GM12801 (cell line): ENCODE data around the gene BEST1.

Experiments
- TF ChIP-seq, protein P1 (sequence below): IDR thresholded peaks from one replicate; pipeline ENCODE4 v1.5.1; 2011; ENCODE audit warnings: control low read depth; ENCODE audit not compliant: insufficient read length; ENCODE audit errors: extremely low read depth

Gene BEST1

DNA sequence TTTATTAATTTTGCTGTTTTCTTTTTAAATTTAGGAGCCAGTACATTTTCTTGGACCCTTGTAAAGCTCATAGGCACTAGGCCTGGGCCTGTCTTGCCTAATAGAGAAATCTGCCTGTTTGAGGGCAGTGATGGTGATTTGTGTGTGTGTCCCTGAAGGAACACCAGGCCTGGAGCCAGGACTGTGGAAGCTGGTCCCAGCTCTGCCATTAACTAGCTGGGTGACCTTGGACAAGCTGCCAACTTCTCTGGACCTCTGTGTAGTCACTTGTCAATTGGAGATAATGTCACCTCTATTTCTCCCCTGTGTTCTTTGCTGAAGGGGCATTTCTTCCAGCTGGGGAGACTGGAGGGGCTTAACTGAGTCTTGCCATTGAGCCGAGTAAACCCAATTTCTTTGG is 33.3 kb downstream of the BEST1 start:
- TF ChIP-seq, protein P1, sequence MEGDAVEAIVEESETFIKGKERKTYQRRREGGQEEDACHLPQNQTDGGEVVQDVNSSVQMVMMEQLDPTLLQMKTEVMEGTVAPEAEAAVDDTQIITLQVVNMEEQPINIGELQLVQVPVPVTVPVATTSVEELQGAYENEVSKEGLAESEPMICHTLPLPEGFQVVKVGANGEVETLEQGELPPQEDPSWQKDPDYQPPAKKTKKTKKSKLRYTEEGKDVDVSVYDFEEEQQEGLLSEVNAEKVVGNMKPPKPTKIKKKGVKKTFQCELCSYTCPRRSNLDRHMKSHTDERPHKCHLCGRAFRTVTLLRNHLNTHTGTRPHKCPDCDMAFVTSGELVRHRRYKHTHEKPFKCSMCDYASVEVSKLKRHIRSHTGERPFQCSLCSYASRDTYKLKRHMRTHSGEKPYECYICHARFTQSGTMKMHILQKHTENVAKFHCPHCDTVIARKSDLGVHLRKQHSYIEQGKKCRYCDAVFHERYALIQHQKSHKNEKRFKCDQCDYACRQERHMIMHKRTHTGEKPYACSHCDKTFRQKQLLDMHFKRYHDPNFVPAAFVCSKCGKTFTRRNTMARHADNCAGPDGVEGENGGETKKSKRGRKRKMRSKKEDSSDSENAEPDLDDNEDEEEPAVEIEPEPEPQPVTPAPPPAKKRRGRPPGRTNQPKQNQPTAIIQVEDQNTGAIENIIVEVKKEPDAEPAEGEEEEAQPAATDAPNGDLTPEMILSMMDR, result no peak

DNA sequence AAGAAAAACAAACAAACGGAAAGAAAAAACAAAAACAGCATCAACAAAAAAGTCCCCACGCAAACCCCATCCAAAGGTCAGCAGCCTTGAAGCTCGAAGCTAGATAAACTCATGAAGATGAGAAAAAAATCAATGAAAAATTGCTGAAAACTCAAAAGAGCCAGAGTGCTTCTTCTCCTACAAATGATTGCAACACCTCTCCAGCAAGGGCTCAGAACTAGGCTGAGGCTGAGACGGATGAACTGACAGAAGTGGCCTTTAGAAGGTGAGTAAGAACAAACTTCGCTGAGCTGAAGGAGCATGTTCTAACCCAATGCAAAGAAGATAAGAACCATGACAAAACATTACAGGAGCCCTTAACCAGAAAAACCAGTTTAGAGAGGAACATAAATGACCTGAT is 35.7 kb downstream of the BEST1 start:
- TF ChIP-seq, protein P1, result no peak

DNA sequence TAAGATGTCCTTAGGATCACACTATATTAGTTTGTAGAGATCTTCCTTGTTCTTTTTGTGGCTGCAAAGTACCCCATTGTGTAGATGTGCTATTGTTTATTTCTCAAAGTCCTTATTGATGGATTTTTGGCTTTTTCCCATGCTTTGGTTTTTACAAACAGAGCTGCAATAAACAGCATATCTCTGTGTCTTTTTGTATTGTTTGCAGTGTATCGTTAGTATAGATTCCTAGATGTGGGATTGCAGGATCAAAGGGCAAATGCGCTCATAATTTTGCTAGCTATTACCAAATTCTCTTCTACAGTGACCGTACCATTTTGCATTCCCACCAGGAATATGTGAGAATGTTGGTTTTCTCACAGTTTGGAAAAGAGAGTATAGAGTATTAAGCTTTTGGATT is 44.8 kb downstream of the BEST1 start:
- TF ChIP-seq, protein P1, result no peak

DNA sequence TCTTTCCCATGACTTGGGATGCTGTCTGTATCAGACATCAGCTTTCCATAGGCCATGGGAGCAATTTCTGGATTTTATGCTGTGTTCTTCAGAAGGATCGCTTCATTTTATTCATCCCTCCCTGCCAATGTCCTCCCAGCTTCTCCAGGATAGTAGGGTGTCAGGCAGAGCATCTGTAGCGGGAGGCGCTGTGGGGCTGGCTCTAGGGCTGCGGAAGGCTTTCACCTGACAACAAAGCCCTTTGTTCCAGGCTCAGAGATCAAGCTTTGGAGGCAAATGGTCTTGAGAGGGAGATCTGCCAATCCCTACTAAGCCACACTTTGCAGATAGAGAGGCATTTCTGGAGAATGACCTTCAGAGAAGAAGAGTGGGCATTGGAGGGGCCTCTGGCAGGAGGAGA is 46.8 kb downstream of the BEST1 start:
- TF ChIP-seq, protein P1, result no peak

DNA sequence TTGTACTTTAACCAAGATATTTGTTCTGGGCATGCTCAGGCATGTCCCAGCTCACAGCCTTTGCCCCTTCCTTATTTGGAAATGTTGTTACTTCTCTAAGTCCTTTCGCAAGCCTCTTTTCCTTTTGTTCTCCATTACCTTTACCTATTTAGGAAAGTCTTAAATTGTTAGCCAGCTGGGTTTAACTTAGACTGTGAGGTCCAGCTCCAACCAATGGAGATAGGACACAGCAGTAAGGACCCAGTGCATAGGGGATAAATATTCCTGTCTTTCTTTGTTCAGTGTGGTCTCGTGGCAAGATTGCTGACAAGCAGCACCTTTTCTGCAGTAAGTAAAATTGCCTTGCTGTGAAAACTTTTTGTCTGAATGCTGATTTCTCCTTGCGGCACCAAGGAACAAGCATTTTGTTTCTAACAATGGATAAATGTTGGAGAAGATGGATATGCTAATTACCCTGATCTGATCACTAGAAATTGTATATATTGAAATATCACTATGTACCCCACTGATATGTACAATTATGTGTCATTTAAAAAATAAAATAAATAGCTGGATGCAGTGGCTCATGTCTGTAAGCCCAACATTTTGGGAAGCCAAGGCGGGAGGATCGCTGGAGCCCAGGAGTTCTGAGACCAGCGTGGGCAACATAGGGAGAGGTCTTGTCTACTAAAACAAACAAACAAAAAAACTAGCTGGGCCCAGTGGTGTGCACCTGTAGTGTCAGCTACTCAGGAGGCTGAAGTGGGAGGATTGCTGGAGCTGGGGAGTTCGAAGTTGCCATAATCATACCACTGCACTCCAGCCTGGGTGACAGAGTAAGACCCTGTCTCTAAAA is 49.2 kb downstream of the BEST1 start:
- TF ChIP-seq, protein P1, result no peak

DNA sequence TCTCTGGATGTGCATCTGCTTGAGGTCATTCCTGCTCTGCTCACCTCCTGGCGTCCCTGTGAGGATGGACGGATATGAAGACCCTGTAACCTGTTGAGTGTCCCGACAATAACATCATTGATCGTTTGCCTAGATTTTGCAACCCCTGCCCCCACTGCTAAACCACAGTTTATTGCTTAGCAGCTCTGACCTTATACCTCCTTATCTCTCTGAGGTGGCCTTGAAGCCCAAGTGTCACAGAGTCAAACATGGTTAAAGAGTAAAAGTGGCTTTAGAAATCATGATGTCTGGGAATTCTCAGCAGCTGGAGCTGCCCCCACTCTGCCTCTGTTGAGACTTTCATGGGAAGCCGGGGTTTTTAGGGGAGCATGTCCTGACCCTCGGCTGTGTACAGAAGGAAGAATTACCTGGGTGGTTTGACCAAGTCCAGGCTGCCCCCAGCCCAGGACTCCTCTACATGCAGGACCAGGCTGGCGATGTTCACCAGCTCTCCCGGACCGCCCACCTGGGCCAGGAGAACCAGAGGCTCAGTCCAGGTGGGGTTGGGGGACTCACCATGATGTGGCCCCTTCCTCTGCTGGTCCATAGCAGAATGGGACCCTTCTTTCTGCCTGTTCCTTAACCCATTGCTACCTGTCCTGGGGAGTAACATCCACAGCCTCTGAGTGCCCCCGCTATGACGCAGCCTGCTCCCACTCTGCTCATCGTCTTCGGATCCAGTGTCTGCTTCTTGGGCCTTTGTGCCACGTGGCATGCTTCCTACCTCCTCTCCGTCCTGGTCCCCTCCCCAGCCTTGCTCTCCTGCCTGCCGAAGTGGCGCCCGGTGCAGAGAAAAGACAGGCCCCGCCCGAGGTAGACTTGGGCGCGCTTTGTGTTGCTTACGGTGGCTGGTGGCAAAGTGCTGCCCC is 50.6 kb downstream of the BEST1 start:
- TF ChIP-seq, protein P1, result no peak

DNA sequence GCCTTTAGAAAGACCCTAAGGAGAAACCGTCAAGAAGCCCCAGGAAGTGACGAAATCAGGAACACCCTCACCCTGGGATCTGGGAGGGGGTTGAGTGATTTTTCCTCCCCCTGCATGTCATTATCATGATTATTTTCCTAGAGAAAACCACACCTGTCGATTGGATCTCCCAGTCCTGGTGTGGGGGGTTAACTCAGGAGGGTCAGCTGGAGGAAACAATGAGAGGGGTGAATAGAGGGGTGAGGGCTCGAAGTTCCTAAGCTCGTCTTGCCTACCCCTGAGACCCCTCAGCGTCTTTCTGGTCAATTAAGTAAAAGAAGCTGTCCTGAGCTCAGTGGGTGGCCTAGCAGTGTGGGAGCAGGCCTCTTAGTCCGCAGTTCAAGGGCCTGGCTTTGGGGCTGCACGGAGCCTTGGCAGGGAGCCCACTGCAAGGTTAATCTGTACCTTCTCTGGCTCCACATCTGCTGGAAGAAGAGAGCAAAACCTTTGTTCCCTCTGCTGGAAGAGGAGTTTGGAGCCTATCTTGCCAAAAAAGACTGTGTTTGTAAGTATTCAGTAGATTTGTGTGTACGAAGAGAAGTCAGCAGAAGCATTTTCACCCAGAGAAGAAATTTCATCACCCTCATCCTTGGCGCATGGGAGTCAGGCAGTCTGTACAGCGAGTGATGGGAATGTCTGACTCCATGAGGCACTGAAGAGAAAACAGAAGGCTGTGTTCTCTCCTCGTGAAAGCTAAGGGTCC is 51.5 kb downstream of the BEST1 start:
- TF ChIP-seq, protein P1, result no peak
